AG04450 (cell line): ENCODE results near the gene CERCAM. TPM values are rescaled to one million over a fixed set of nuclear protein-coding genes. Genes with fewer than 3 reads are reported as not detected.
"Not testable (repeated sequence)": the region's sequence is repeated elsewhere in the genome, so short reads cannot be mapped to it uniquely, and the experiment has no call there.

Experiments used
- CTCF ChIA-PET: fragments of 300-600, 350-600 bp; formaldehyde crosslinking; extraction: SDS; loops from one replicate; lab custom pipeline; 2022; ENCODE audit warnings: antibody characterized with exemption, inconsistent platforms; lab: Charles Lee
- POLR2A ChIA-PET: fragments of 350-600 bp; formaldehyde crosslinking; extraction: SDS; loops from one replicate; lab custom pipeline; 2021; ENCODE audit warnings: antibody characterized with exemption, inconsistent platforms; lab: Yijun Ruan, JAX
- DNase-seq: peaks from one replicate; pipeline ENCODE4 v3.0.0-alpha.2; 2011; ENCODE audit warnings: low read depth, low spot score
- H3K27ac ChIP-seq: one replicate; pipeline ENCODE4 v1.5.1; 2012; ENCODE audit warnings: low read depth, low read length, control low read depth
- H3K27me3 ChIP-seq: one replicate; pipeline ENCODE4 v1.6.0; 2012; ENCODE audit warnings: low read length; ENCODE audit not compliant: control insufficient read depth, insufficient read depth
- H3K4me3 ChIP-seq: 2 replicates; pipeline ENCODE4 v1.5.1; 2011; ENCODE audit warnings: mild to moderate bottlenecking, low read depth, low read length, control low read depth
- H3K9me3 ChIP-seq: 2 replicates; pipeline ENCODE4 v1.5.1; 2012; ENCODE audit warnings: low read length; ENCODE audit not compliant: control insufficient read depth, insufficient read depth
- polyA plus RNA-seq: library from polyadenylated mRNA; depleted of rRNA; stranded (reverse); fragments of >200 nt; gene quantifications from 2 replicates; pipeline ENCODE4 v1.2.3, GENCODE V29; 2011
- TF ChIP-seq, protein P1 (sequence below): IDR thresholded peaks from 2 replicates; pipeline ENCODE4 v1.5.1; 2011; ENCODE audit warnings: low read depth, low read length, control low read depth, inconsistent platforms

Gene CERCAM
- polyA plus RNA-seq, 1 experiment = 54.9 TPM

- H3K9me3 ChIP-seq = no peaks in the 10 kb centered on the region; the same call in 1 of the 2 replicates
- H3K4me3 ChIP-seq = no peak overlapping the region
- TF ChIP-seq, protein P1, sequence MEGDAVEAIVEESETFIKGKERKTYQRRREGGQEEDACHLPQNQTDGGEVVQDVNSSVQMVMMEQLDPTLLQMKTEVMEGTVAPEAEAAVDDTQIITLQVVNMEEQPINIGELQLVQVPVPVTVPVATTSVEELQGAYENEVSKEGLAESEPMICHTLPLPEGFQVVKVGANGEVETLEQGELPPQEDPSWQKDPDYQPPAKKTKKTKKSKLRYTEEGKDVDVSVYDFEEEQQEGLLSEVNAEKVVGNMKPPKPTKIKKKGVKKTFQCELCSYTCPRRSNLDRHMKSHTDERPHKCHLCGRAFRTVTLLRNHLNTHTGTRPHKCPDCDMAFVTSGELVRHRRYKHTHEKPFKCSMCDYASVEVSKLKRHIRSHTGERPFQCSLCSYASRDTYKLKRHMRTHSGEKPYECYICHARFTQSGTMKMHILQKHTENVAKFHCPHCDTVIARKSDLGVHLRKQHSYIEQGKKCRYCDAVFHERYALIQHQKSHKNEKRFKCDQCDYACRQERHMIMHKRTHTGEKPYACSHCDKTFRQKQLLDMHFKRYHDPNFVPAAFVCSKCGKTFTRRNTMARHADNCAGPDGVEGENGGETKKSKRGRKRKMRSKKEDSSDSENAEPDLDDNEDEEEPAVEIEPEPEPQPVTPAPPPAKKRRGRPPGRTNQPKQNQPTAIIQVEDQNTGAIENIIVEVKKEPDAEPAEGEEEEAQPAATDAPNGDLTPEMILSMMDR = no peak
- ChIA-PET CTCF (interaction anchor here (0.8 to 3.9 kb wide), 4 partner anchors 9 to 117 kb away, joined by 3 to 35 read pairs (median 10); partner anchors contain the start of gene CERCAM), POLR2A (interaction anchor here (0.6 kb wide), 1 partner anchor 140 kb away, joined by 8 read pairs; no protein-coding TSS in a partner anchor)
- peaks cover 15% of the 10 kb centered on the region for H3K27me3 ChIP-seq
- no peak for DNase-seq
- H3K27ac ChIP-seq = no peak overlapping the region
Measured at GRCh38 chr9:128411364-128412119, 9.1 kb upstream of the CERCAM start.

DNA sequence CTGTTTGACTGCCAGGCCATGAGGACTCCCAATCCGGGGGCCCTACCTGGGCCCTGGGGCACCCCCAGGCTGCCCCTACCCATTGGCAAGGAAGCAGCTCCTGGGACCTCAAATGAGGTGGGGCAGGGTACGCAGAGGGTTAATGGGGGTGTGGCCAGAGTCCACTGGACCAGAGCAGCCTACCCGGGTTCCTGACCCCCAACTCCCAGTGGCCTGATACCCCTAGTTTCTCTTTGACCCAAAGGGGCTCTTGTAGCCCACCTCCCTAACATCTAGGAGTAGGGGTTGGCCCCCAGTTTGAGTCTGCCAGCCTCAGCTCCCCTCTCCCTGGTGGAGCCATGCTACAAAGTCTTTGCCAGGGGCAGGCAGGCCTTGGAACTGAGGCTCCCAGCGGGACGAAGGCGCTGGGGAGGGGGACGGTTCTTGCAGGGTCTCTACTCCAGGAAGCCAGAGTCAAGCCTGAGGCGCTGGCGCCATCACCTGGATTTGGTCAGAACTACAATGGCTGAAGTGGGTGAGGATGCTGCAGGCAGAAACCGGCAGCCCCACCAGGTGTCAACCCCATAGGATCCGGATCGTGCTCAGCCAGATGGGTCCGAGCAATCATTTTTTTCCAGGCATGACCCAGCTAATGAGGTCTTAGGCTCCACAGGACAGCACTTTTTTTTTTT, 8.4 kb upstream of the CERCAM start:
- TF ChIP-seq, protein P1 = peak; percentile 61
- CTCF ChIA-PET = interaction anchor here (0.7 to 3.9 kb wide), 6 partner anchors 8 to 118 kb away, joined by 3 to 35 read pairs (median 4); partner anchors contain the start of genes CERCAM and URM1
- Histone ChIP-seq H3K4me3 (no peak overlapping the region), H3K27ac (no peak overlapping the region), H3K9me3 (no peaks in the 10 kb centered on the region; the same call in 1 of the 2 replicates), H3K27me3 (peaks cover 18% of the 10 kb centered on the region)
- POLR2A ChIA-PET = no interaction called here
- no peak for DNase-seq

DNA sequence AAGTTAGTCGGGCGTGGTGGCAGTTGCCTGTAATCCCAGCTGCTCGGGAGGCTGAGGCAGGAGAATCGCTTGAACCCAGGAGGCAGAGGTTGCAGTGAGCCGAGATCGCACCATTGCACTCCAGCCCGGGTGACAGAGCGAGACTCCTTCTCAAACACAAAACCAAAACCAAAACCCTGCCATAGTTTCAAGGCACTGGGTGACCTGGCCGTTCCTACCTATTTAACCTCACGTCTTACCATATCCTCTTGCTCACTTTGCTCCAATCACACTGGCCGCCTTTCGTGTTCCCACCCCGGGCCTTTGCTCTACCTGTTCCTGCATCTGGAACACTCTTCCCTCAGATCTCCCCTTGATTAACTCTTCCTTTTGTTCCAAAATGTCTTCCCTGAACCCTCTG, 6.9 kb upstream of the CERCAM start:
- peaks cover 18% of the 10 kb centered on the region for H3K27me3 ChIP-seq
- CTCF ChIA-PET, DNase-seq, POLR2A ChIA-PET, H3K9me3 ChIP-seq, H3K4me3 ChIP-seq, H3K27ac ChIP-seq: not testable (repeated sequence)

DNA sequence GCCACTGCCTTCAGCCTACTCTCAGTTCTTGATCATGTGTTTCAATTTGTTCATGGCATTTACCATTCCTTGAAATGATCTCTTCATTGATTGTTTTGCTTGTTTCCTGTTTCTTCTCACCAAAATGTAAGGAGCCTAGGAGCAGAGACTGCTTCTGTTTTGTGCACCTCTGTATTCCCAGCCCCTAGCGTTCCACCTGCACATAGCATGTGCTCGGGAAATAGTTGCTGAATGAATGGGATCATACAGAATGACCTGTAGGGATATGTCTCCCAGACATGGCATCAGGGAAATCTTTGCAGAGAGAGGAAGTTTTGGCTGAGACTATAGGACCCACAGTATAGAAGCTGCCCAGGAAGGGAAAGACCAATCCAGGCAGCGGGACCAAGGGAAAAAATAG, 6.2 kb upstream of the CERCAM start:
- CTCF ChIA-PET = interaction anchor here (0.9 to 1.0 kb wide), 2 partner anchors 24 to 52 kb away, joined by 3 read pairs; no protein-coding TSS in a partner anchor
- Histone ChIP-seq H3K27me3 (peaks cover 16% of the 10 kb centered on the region), H3K27ac (no peak overlapping the region), H3K4me3 (no peak overlapping the region), H3K9me3 (no peaks in the 10 kb centered on the region; the same call in 1 of the 2 replicates)
- TF ChIP-seq, protein P1 = peak; percentile 40
- POLR2A ChIA-PET = no interaction called here
- no peak for DNase-seq

GRCh38 chr9:128415281-128415680, 5.4 kb upstream of the CERCAM start:
- Histone ChIP-seq H3K4me3 (no peak overlapping the region), H3K27me3 (peaks cover 16% of the 10 kb centered on the region), H3K9me3 (no peaks in the 10 kb centered on the region; the same call in 1 of the 2 replicates), H3K27ac (no peak overlapping the region)
- no peak for DNase-seq
- POLR2A ChIA-PET = interaction anchor here (0.6 kb wide), 1 partner anchor 60 kb away, joined by 3 read pairs; no protein-coding TSS in a partner anchor
- CTCF ChIA-PET = interaction anchor here (0.6 to 1.5 kb wide), 4 partner anchors 24 to 221 kb away, joined by 3 to 5 read pairs (median 4); no protein-coding TSS in a partner anchor
- TF ChIP-seq, protein P1 = no peak
